ENCODE results near the gene MRAP.
"Not testable (repeated sequence)": the region's sequence is repeated elsewhere in the genome, so short reads cannot be mapped to it uniquely, and the experiment has no call there.

Gene MRAP

GRCh38 chr21:32298658-32299081, at the start of gene MRAP:
MRAP (plus strand) TSS chr21:32298855; CDS start chr21:32298972, 117 bp downstream.
- no peak for DNase-seq (ENCODE audit: low read depth in 3 of 3)

GRCh38 chr21:32249511-32250280, 49.0 kb upstream of the MRAP start:
- no peak for DNase-seq (ENCODE audit: low read depth in 3 of 3)

DNA sequence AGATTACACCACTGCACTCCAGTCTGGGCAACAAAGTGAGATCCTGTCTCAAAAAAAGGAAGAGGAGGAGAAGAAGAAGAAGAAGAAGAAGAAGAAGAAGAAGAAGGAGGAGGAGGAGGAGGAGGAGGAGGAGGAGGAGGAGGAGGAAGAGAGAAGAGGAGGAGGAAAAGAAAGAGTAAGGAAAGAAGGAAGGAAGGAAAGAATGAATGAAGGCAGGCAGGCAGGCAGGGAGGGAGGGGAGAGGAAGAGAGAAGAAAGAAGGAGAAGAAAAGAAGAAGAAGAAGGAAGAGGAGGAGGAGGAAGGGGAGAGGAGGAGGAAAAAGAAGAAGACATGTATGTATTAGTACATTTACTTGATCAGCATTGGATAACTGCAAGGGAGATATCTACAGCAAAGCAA, 46.5 kb upstream of the MRAP start:
- DNase-seq (ENCODE audit: low read depth in 3 of 3) = no peak

DNA sequence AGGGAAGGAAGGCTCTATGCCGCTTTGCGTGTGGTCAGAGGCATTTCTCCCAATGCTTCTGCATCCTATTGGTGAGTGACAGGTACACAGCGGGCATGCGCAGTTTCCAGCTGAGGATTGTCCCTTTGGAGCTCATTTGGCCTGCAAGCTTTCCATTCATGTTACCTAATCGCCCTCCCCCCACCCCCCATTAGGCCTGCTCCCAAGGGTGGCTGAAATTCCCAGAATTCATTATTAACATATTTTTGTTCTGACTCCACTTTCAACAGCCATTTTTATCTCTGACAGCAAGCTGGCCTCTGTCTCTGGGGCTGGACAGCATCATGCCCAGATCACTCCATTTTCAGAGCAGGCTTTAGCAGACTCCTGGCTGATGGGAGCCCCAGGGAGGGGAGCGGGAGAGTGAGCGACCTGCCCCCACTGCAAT, 45.4 kb upstream of the MRAP start:
- no peak for DNase-seq (ENCODE audit: low read depth in 3 of 3)

DNA sequence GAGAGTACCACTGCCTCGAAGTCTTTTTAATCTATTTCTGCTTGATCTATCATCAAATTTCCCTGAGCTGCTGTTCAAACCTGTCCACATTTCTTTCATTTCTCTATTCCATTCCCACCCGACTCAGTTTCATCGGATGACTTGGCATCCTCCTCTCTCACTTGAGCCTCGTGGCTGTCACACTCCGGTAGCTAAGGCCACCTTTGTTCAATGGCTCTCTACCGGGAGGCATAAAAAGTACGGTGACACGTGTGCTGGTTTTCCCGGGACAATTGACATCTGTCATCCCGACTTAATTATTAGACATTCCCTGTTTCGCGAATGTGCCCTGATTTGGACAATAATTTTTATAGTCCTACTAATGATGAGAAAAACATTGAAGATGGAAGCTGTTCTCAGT, 42.4 kb upstream of the MRAP start:
- DNase-seq (ENCODE audit: low read depth in 3 of 3) = no peak

DNA sequence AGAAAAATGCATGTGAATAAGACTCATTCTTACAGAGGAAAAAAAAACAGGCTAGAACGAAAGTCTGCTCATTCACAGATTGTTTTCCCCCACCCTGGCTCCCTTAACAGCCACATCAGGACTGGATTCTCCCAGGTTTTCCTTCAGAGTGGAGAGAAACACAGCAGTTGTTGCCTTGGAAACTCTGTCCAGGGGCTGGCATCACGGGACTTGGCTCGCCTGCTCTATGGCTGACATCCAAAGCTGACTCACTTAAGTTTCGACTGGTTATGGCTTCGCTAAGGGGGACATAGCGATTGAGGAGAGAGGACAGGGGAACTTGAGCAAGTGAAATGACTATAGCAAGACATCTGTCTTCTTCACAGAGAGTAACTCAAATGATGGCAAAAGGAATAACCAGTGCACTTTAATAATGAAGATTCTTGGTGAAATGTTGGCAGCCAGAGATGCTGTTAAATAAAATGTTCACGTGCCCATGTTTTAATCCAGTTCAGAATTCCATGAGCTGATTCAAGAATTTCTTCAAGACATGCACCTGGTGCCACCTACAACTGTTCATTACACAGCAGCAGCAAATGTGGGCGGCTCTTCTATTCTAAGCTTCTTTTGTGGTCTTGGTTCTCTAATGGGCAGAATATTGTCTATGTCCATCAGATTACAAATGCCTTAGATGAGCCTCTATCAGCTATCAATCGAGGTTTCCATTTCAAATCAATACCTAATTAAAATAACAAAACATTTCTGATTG, 41.6 kb upstream of the MRAP start:
- DNase-seq (ENCODE audit: low read depth in 3 of 3) = no peak

DNA sequence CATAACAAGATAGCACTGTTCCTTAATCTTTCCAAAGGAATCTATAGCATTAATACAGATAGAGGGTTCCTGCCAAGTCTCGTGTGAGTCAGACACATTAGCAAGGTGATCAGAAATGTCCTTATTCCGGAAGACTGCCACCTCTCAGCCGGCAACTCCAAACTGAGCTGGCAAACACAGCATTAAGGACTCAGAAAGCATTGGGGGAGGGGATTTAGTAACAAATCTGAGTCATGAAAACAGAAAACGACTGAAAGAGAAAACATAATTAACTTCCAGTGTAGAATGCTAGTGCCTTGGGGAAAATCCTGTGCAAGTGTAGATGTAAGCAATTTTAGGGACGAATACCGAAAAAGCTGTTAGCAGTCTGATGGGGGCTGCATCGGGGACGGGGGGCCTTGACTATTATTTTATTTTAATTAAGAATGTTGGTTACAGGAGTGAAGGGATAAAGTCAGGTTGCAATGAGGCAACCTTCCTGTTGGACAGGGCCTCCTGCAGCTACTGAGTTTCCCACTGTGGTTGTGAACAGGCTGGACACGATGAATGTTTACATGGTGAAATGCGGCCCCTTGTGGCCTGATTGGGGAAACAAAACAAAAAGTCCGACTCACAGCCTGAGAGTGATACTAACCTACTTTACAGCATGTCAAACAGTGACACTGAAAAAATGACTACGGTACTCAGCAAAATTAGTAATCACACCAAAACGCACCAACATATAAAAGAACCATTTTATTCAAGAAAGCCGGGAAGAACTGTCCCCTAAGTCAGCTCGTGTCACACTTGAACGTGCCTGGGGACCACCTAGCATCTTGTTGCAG, 40.5 kb upstream of the MRAP start:
- peak in 2 of 3 donors; percentile 24 to 26 for DNase-seq (ENCODE audit: low read depth in 3 of 3)

DNA sequence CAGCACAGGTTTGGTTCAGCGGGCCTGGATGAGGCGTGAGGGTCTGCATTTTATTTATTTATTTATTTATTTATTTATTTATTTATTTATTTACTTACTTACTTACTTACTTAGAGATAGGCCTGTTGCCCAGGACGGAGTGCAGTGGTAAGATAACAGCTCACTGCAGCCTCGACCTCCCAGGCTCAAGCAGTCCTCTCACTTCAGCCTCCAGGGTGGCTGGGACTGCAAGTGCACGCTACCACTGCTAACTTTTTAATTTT, 39.9 kb upstream of the MRAP start:
- DNase-seq (ENCODE audit: low read depth in 3 of 3) = not testable (repeated sequence)

- DNase-seq (ENCODE audit: low read depth in 3 of 3) = no peak
Measured at GRCh38 chr21:32260130-32260529, 38.5 kb upstream of the MRAP start.

- no peak for DNase-seq (ENCODE audit: low read depth in 3 of 3)
Measured at GRCh38 chr21:32261929-32262328, 36.7 kb upstream of the MRAP start.

- not testable (repeated sequence) for DNase-seq (ENCODE audit: low read depth in 3 of 3)
Measured at GRCh38 chr21:32265321-32265720, 33.3 kb upstream of the MRAP start.

DNA sequence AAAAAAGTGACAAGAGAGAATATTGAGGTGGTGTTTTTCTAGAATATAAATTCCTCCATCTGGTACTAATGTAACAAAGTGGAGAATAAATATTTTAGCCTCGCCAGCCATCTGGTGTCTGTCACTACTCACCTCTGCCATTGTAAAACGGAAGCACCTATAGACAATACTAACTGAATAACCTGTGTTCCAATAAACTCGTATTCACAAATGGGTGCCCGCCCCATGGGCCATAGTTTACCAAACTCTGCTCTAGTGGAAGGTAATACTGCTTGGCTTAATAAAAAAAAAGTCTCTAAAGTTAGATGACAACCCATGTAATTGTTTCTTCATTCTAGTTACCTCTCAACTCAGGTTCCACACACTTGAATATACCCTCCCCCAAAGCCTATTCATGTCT, 27.9 kb upstream of the MRAP start:
- DNase-seq (ENCODE audit: low read depth in 3 of 3) = no peak

GRCh38 chr21:32276671-32277070, 22.0 kb upstream of the MRAP start:
- DNase-seq (ENCODE audit: low read depth in 3 of 3) = no peak

DNA sequence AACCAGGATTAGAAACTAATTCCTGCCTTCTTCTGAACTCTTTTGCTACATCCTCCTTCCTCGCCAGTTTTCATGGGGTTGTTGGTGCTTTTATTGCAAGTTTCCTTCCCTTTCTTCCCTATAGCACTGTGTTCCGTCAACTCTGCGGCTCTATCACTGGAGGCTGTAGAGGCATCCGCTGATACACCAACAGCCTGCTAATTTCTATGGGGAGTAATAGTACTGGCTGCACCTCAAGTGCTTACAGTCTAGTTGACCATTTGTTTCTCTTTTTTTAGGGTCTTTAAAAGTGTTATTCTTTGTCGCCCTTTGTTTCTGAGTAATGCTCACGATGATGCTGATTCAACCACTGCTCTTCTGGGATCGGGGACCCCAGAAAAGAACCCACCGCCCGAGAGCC, 20.6 kb upstream of the MRAP start:
- DNase-seq (ENCODE audit: low read depth in 3 of 3) = no peak

GRCh38 chr21:32278518-32279376, 19.9 kb upstream of the MRAP start, which contains the start of gene MIS18A:
MIS18A (minus strand) TSS chr21:32279049; CDS start chr21:32279014, 35 bp downstream.
- peak; percentile 95 to 98 (median 97) for DNase-seq (ENCODE audit: low read depth in 3 of 3)

- no peak for DNase-seq (ENCODE audit: low read depth in 3 of 3)
Measured at GRCh38 chr21:32279377-32279680, 19.3 kb upstream of the MRAP start.

DNA sequence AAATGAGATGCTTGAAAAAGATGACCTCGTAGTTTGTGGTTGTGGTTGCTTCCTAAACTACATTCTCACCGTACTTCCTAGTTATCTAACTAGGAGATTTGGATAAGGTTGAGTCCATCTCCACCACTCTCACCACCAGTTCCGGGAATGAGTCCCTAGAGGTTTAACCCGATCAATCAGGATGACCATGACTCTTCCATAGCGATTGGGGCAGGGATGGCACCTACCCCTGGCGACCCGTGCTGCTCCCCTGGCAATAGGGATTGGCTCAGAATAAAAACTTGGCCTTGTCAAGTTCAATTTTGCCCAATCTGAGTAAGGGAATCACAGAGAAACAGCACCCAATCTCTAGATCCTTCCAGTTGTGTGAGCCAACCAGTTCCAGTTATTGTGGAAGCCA, 17.1 kb upstream of the MRAP start:
- DNase-seq (ENCODE audit: low read depth in 3 of 3) = no peak

GRCh38 chr21:32282992-32283391, 15.7 kb upstream of the MRAP start:
- no peak for DNase-seq (ENCODE audit: low read depth in 3 of 3)

DNA sequence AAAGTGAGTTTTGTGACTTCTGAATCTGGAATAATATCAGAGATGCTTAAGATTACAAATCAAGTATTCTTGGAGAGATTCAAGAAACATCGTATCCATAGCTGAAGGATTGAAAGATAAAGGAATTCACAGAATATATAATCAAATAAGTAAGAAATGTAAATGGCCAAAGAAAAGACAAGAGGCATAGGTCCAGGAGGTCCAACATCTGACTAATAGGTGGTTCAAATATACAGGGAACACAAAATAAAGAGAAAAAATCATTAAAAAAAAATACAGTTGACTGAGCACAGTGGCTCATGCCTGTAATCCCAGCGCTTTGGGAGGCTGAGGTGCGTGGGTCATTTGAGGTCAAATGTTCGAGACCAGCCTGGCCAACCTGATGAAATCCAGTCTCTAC, 13.2 kb upstream of the MRAP start:
- DNase-seq (ENCODE audit: low read depth in 3 of 3) = no peak

DNA sequence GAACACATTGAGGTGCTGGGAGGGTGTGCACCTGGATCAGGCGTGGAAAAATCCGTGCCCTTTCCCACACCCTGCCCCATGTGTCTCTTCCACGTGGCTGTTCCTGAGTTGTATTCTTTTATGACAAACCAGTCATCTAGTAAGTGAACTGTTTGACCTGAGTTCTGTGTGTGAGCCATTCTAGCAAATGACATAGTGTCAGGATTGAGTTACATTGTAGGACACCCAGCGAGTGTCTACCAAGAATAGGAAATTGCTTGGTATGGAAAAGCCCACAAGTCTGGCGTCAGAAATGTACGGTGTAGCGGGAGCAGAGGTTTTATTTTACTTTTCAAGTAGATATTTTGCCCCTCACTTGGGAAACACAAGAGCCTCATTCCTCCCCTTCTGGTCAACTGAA, 1.2 kb upstream of the MRAP start:
- DNase-seq (ENCODE audit: low read depth in 3 of 3) = no peak

DNA sequence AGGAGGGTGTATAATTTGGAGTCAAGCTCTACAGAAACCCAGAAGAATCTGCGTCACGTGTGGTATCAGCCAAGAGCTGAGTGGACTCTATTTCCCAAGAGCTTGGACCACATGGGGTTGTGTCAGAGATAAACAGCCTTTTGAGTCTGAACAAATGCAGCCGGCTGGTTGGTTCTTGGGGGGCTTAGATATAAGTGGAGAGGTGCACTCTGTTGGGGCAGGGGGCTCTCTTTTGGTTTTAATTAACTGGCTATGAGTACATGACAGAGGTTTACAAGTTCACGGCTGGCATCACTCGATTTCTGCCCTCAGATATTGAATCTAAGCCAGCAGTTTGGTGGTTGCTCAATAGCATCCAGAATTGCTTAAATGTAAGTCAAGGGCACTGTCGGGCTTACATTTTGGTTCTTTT, 501 bp upstream of the MRAP start:
- DNase-seq (ENCODE audit: low read depth in 3 of 3) = no peak

DNA sequence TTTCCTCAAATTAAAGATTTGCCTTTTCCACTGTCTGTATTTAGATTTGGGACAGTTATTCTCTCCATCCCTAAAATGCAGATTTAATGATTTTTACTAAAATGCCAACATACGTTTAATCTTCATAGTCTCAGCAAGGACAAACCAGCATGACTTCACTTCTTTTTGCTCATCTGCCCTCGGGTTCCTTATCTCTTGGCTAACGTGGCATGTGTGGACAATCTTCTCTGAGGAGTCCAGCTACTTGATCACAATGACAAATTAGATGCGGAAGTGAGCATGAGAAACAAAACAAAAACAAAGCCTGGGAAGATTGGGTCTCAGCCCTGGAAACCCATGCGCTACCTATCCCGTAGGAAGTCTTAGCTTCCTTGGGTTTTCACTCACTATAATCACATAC, 1.0 kb downstream of the MRAP start:
- DNase-seq (ENCODE audit: low read depth in 3 of 3) = no peak
